Pericardium fibroblast (primary cell): Measurements from ENCODE around the gene PSTK. TPM values are rescaled to one million over a fixed set of nuclear protein-coding genes. Genes with fewer than 3 reads are reported as not detected.

Experiments
- total RNA-seq: library from RNA; depleted of rRNA; stranded (reverse); fragments of >200 nt; gene quantifications from 2 replicates; pipeline ENCODE4 v1.2.3, GENCODE V29; 2015

Gene PSTK, protein sequence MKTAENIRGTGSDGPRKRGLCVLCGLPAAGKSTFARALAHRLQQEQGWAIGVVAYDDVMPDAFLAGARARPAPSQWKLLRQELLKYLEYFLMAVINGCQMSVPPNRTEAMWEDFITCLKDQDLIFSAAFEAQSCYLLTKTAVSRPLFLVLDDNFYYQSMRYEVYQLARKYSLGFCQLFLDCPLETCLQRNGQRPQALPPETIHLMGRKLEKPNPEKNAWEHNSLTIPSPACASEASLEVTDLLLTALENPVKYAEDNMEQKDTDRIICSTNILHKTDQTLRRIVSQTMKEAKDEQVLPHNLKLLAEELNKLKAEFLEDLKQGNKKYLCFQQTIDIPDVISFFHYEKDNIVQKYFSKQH
- 5.6 and 5.8 TPM in 2 replicates for total RNA-seq

DNA sequence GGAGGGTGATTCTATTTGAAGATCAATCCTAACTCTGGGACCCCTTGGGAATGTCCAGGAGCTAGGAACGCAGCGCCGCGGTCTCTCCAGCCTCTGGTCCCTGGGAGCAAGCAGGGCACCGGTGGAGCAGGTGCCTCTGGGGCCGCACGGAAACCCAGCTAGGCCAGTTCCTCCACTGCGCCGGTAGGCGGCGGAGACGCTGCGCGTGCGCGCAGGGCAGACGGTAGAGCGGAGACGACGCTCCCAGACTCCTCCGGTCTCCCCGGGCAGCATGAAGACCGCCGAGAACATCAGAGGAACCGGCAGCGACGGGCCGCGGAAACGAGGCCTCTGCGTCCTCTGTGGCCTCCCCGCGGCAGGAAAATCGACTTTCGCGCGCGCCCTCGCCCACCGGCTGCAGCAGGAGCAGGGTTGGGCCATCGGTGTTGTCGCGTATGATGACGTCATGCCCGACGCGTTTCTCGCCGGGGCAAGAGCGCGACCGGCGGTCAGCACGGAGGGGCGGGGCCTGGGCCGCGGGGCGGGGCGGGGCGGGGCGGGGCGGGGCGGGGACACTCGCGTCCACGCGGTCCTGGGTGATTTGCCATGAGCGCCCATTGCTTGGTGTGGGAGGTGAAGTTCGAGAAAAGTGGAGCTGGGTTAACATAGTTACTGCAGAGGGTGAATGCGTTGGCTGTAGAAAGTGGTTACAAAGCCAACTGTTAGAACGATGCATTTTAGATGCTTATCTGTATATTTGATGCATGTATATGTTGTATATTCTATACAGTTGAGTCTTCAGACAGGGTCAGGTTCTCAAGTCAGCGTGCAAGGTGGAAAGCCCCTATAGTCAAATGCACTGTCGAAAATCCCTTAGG is at the start of gene PSTK:
Gene PSTK (plus strand): TSS at position 193 of the 857 bp plus-strand sequence. CDS start 79 bp downstream, at position 272.

DNA sequence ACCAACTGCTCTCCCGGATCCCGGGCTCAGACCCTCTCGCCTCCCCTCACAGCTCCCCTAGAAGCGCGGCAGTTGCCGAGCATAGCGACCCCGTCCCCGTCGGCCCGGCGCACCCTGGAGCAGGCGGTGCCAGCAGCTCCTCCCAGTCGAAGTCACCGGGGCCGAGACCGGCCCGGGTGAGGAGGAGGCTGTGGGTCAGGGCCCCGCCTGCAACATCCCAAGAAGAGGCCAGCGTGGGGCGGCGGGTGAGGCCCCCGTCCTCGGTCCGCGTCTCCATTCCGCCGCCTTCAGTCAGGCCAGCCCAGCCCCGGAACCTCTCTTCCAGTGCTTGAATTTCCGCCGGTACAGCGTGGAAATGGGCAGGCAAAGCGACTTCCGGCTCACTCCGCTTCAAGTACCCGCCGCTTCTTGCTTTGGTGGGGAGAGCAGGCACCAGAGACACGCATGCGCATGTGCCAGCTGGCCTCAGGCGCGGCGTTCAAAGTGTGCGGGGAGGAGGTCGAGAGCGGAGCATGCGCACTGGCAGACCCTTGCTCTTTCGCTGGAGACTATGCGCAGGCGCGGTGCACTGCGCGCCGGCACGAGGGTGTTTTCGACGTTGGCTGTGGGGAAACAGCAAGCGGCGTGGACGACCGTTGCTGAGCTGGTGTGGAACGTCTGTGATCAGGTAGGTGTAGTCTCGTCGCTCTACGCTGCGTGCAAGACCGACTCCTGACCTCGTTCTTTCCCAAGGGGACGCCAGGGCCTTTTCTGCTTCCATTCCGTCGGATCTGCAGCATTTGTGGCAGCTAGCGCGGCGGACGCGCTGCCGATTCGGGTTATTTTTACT is 26.1 kb upstream of the PSTK start, which contains the start of gene C10orf88:
Gene C10orf88 (minus strand): TSS at position 326 of the 829 bp plus-strand sequence. CDS start 49 bp downstream, at position 277.

DNA sequence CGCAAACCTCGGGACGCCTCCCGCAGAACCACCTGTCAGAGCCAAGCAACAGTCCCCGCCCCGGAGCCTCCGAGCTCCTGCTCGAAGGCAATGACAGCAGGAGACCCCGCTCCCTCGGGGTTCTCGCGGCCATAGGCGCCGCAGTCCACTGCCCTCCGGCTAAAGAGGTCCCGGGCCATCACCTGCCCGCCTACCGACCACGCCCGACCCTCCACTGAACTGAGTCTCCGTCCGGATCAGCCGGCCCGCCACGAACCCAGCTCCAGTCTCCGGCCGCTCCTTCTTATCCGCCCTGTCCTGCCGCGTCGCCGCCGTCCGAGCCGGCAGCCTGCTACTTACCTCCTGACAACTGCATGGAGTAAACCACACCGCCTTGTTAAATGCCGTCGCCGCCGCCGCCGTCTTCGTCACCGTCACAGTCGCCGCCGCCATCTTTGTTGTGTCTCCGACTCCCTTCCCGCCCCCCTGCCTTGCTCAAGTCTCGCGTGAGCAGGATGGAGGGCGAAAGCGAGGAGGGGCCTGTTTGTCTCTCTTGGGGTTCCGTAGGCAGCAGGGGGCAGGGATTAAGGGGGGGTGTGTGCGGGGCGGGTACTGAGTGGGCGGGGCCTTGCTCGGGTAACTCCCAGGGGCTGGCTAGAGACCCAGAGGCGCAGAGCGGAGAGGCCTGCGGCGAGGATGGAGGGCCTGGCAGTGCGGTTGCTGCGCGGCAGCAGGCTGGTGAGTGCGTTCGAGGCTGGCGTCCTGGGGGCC is 28.3 kb downstream of the PSTK start, which contains the start of the genes ACADSB and IKZF5:
Gene ACADSB (plus strand): TSS at position 652 of the 750 bp plus-strand sequence. CDS start 24 bp downstream, at position 676.
Gene IKZF5 (minus strand): TSS at position 441 of the 750 bp plus-strand sequence. CDS start 10,170 bp downstream, outside the sequence.

Other genes starting within 250 kb of the PSTK start
- gene CUZD1, start 134.5 kb upstream of the PSTK start, total RNA-seq: 0.85 TPM in 1 of 2 replicates, not detected in the other
- gene FAM24B, start 100.8 kb upstream of the PSTK start, total RNA-seq: 0.68 and 3.2 TPM in 2 replicates
- gene FAM24A, start 69.8 kb upstream of the PSTK start, total RNA-seq: not detected in 2 replicates
- gene C10orf88, start 26.2 kb upstream of the PSTK start, total RNA-seq: 3.7 and 9.5 TPM in 2 replicates
- 1.4 and 1.5 TPM in 2 replicates for gene IKZF5, start 28.4 kb downstream of the PSTK start, total RNA-seq
- gene ACADSB, start 28.6 kb downstream of the PSTK start, total RNA-seq: 3.4 and 6.2 TPM in 2 replicates
- not detected in 2 replicates for gene HMX3, start 155.6 kb downstream of the PSTK start, total RNA-seq
- not detected in 2 replicates for gene HMX2, start 167.7 kb downstream of the PSTK start, total RNA-seq
- gene BUB3, start 174.0 kb downstream of the PSTK start, total RNA-seq: 56.3 and 81.1 TPM in 2 replicates